Measurements from ENCODE around the gene C1QTNF1.
"Not testable (repeated sequence)": the region's sequence is repeated elsewhere in the genome, so short reads cannot be mapped to it uniquely, and the experiment has no call there.

C1QTNF1 gene

DNA sequence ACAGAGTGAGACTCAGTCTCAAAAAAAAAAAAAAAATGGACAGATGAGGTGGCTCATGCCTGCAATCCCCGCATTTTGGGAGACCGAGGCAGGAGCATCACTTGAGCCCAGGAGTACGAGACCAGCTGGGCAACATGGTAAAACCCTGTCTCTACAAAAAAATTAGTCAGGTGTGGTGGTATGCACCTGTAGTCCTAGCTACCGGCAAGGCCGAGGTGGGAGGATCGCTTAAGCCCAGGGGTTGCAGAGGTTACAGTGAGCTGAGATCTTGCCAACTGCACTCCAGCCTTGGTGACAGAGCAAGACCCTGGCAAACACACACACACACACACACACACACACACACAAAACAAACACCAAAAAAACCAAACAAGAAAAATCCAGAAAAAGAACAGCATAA is 43.0 kb downstream of the C1QTNF1 start:
- DNase-seq (ENCODE audit: low read depth, low spot score), result no peak
- CTCF ChIA-PET, result interaction anchor here (0.6 to 4.6 kb wide), 8 partner anchors 13 to 334 kb away, joined by 3 to 34 read pairs (median 5); no protein-coding TSS in a partner anchor
- TF ChIP-seq, protein P1, sequence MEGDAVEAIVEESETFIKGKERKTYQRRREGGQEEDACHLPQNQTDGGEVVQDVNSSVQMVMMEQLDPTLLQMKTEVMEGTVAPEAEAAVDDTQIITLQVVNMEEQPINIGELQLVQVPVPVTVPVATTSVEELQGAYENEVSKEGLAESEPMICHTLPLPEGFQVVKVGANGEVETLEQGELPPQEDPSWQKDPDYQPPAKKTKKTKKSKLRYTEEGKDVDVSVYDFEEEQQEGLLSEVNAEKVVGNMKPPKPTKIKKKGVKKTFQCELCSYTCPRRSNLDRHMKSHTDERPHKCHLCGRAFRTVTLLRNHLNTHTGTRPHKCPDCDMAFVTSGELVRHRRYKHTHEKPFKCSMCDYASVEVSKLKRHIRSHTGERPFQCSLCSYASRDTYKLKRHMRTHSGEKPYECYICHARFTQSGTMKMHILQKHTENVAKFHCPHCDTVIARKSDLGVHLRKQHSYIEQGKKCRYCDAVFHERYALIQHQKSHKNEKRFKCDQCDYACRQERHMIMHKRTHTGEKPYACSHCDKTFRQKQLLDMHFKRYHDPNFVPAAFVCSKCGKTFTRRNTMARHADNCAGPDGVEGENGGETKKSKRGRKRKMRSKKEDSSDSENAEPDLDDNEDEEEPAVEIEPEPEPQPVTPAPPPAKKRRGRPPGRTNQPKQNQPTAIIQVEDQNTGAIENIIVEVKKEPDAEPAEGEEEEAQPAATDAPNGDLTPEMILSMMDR (IDR thresholded peaks at IDR 0.05; ENCODE audit: insufficient read depth, low read length, missing control alignments), result no peak
- H3K4me3 ChIP-seq (ENCODE audit: low read depth, low read length), result no peak overlapping the region
- POLR2A ChIA-PET, result no interaction called here

DNA sequence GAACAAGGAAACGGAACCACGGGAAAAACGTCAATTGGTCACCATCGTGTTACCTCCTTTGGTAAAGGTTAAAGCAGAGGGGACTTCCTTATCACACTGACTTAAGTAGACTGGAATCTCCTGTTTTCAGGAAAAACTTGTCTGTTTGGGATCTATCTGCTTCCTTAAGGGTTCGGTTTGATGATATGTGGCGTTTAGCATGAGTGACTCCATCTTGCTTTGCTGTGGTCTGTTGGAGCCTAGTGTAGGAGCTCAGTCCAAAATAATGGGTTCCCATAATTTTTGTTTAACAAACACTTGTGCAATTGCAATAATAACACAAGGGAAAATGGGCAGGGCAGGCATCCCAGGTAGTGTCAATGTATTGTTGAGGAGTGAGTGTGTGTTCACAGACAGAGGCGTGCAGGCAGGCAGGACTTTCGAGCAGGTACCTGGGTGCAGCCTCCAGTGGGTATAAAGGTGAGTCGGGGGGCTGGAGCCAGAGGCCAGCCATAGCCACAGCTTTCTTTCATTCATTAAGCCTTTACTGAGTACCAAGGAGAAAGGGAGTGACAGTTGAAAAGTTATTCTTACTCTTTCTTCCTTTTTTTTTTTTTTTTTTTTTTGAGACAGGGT is 46.4 kb downstream of the C1QTNF1 start:
- TF ChIP-seq, protein P1 (IDR thresholded peaks at IDR 0.05; ENCODE audit: insufficient read depth, low read length, missing control alignments), result no peak
- POLR2A ChIA-PET, result no interaction called here
- DNase-seq (ENCODE audit: low read depth, low spot score), result no peak
- CTCF ChIA-PET, result interaction anchor here (1.1 to 6.2 kb wide), 4 partner anchors 13 to 321 kb away, joined by 3 to 54 read pairs (median 7); no protein-coding TSS in a partner anchor
- H3K4me3 ChIP-seq (ENCODE audit: low read depth, low read length), result no peak overlapping the region

DNA sequence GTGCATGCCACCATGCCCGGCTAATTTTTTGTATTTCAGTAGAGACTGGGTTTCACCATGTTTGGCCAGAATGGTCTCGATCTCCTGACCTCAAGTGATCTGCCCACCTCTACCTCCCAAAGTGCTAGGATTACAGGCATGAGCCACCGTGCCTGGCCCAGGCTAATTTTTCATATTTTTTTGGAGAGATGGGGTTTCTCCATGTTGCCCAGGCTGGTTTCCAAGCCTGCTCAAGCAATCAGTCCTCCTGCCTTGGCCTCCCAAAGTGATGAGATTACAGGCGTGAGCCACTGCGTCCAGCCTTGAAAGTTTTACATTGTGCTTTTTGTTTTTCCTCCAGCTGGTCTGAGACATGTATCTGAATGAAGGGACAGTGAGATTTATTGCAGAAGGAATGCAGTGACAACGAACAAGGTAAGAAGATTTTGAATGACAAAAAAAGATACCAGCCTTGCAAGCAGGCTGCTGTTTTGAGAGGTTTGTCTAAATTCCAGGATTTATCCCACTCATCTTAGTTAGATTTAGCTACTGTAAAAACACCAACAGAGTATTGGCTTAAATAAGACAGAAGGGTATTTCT is 47.3 kb downstream of the C1QTNF1 start:
- no peak overlapping the region for H3K4me3 ChIP-seq (ENCODE audit: low read depth, low read length)
- POLR2A ChIA-PET, result interaction anchor here (0.6 kb wide), 1 partner anchor 1325 kb away, joined by 3 read pairs; no protein-coding TSS in a partner anchor
- CTCF ChIA-PET, result interaction anchor here (1.5 to 6.2 kb wide), 4 partner anchors 12 to 323 kb away, joined by 7 to 54 read pairs (median 10); no protein-coding TSS in a partner anchor
- TF ChIP-seq, protein P1 (IDR thresholded peaks at IDR 0.05; ENCODE audit: insufficient read depth, low read length, missing control alignments), result no peak
- DNase-seq (ENCODE audit: low read depth, low spot score), result no peak

DNA sequence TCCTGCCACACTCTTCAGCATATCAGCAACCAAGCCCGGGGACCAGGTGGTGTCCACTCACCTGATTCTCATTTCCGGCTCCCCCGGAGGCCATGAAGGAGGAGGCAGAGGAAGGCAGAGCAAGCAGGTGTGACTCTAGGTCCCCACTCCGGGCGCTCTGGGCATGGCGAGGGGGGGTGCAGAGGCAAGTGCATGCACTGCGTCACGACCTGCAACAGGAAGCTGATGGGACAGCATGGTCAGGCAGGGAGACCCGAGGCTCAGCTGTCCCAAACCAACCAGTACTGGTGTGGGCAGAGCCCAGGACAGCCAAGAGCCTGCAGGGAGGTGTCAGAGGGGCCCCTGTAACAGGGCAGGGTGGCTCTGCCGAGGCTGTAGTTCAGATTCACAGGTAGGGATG is 48.6 kb downstream of the C1QTNF1 start:
- CTCF ChIA-PET, result interaction anchor here (0.9 to 6.2 kb wide), 12 partner anchors 8 to 321 kb away, joined by 3 to 54 read pairs (median 8); no protein-coding TSS in a partner anchor
- TF ChIP-seq, protein P1 (IDR thresholded peaks at IDR 0.05; ENCODE audit: insufficient read depth, low read length, missing control alignments), result no peak
- POLR2A ChIA-PET, result no interaction called here
- no peak overlapping the region for H3K4me3 ChIP-seq (ENCODE audit: low read depth, low read length)
- DNase-seq (ENCODE audit: low read depth, low spot score), result no peak

DNA sequence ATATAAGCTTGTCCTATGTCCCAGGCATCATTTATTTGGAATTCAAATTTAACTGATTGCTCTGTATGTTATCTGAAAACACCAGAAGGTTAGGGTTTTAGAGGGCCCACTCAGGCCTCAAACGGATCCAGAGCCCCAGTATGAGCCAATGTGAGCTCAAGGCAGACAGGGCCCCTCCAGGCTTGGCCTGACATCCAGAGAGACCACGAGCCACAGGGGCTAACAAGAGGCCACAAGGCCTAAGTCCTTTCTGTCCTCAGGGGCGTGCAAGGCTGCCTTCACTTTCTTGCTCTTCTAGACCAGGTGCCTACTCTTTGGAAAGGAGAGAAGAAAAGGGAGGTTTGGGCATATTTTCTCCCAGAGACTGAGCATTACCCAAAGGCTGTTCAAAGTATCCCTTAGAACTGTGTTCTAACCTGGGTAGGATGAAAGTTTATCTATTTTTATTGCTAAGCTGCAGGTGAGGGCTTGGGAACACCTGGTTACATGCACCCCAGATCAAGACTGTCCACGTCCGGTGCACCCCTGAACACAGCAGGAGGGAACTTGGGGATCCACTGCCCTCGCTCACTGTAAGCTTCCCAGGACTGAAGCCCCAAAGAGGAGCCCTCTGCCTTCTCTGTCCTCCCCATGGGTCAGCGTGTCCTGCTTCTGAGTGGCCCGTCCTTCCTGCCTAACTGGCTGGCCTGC is 49.2 kb downstream of the C1QTNF1 start:
- ChIA-PET CTCF (interaction anchor here (0.5 to 6.2 kb wide), 13 partner anchors 9 to 615 kb away, joined by 3 to 54 read pairs (median 6); no protein-coding TSS in a partner anchor), POLR2A (no interaction called here)
- no peak for DNase-seq (ENCODE audit: low read depth, low spot score)
- no peak overlapping the region for H3K4me3 ChIP-seq (ENCODE audit: low read depth, low read length)
- TF ChIP-seq, protein P1 (IDR thresholded peaks at IDR 0.05; ENCODE audit: insufficient read depth, low read length, missing control alignments), result no peak

DNA sequence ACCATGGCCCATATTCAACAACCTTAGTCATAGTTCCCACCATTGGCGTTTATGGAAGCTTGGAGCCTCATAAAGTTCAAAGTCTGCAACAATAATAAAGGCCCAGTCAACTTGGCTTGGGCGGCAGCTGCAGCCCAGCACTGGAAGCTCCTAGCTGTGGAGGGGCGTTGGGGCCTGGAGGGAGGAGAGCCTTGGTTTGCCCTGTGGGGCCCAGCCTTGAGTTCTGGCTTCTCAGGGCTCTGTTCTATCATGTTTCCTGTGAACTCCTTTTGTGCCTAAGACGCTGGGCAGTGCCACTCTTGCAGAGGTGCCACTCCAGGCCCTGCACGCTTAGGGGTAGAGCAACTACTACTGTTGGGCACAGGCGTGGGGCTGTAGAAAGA is 49.7 kb downstream of the C1QTNF1 start:
- DNase-seq (ENCODE audit: low read depth, low spot score), result no peak
- CTCF ChIA-PET, result interaction anchor here (0.5 to 6.2 kb wide), 13 partner anchors 9 to 614 kb away, joined by 3 to 54 read pairs (median 6); no protein-coding TSS in a partner anchor
- POLR2A ChIA-PET, result no interaction called here
- H3K4me3 ChIP-seq (ENCODE audit: low read depth, low read length), result no peak overlapping the region
- TF ChIP-seq, protein P1 (IDR thresholded peaks at IDR 0.05; ENCODE audit: insufficient read depth, low read length, missing control alignments), result no peak

DNA sequence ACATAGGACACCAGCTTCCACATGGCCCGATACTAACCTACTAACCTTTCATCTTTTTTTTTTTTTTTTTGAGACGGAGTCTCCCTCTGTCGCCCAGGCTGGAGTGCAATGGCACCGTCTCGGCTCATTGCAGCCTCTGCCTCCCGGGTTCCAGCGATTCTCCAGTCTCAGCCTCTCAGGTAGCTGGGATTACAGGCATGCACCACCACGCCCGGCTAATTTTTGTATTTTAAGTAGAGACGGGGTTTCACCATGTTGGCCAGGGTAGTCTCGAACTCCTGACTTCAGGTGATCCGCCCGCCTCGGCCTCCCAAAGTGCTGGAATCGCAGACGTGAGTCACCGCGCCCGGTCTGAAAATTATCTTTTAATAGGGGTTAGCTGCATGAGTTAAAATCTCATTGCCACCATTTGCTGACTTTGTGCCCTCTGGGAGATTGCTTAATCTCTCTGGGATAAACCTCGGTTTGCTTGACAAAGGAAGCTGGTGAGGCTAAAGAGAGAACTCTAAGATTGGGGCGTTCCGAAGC is 50.2 kb downstream of the C1QTNF1 start:
- ChIA-PET POLR2A (interaction anchor here (0.8 kb wide), 1 partner anchor 34 kb away, joined by 3 read pairs; no protein-coding TSS in a partner anchor), CTCF (interaction anchor here (0.7 to 6.2 kb wide), 14 partner anchors 9 to 320 kb away, joined by 3 to 54 read pairs (median 5); no protein-coding TSS in a partner anchor)
- not testable (repeated sequence) for DNase-seq (ENCODE audit: low read depth, low spot score)
- H3K4me3 ChIP-seq (ENCODE audit: low read depth, low read length), result peak overlapping the region; percentile 65
